Endothelial cell of umbilical vein (primary cell): ENCODE data around the gene DEFB112. TPM values are rescaled to one million over a fixed set of nuclear protein-coding genes. Genes with fewer than 3 reads are reported as not detected.

Source experiments
- BruUV-seq: library from RNA; stranded (reverse); fragments of 400-500 nt; replicated peaks from 2 replicates; lab custom pipeline; 2021; lab: Mats Ljungman, UMichigan
- CTCF ChIA-PET: fragments of 300-600, 350-600 bp; sonication (Branson Sonifier 250); formaldehyde crosslinking; loops from one replicate; lab custom pipeline; 2021; ENCODE audit warnings: antibody characterized with exemption, inconsistent platforms; lab: Charles Lee
- POLR2A ChIA-PET: fragments of 300-600, 350-600 bp; sonication (Branson Sonifier 250); formaldehyde crosslinking; loops from one replicate; lab custom pipeline; 2021; ENCODE audit warnings: antibody characterized with exemption, inconsistent platforms; lab: Charles Lee
- DNase-seq: peaks from one replicate; pipeline ENCODE4 v3.0.0-alpha.2; 2011; ENCODE audit warnings: low read depth, low spot score
- FAIRE-seq: peaks from 2 replicates; lab custom pipeline; 2011; peaks lifted over from hg19 to GRCh38; lab: Jason Lieb, UNC
- H2AFZ ChIP-seq: 2 replicates; pipeline ENCODE4 v1.6.0; 2012; ENCODE audit warnings: low read depth, low read length, control low read depth, inconsistent platforms
- H3K27ac ChIP-seq: 2 replicates; pipeline ENCODE4 v1.5.1; 2011; ENCODE audit warnings: low read depth, mild to moderate bottlenecking, control low read depth, low read length, moderate library complexity; ENCODE audit not compliant: insufficient read depth
- H3K27me3 ChIP-seq, 2 experiments: 2 replicates each; pipeline versions ENCODE4 v1.6.0 to v1.6.1; 2011; ENCODE audit warnings: low read length in 2 of 2, mixed read lengths in 1 of 2; ENCODE audit not compliant: control insufficient read depth in 2 of 2, insufficient read depth in 2 of 2
- H3K36me3 ChIP-seq, 2 experiments: 2 replicates in 1 of 2; 3 replicates in 1 of 2; pipeline ENCODE4 v1.5.1; 2011; ENCODE audit warnings: low read length in 2 of 2, mild to moderate bottlenecking in 1 of 2, moderate library complexity in 1 of 2; ENCODE audit not compliant: control insufficient read depth in 2 of 2, insufficient read depth in 2 of 2; ENCODE audit errors: extremely low read depth in 1 of 2
- H3K4me1 ChIP-seq: 3 replicates; pipeline ENCODE4 v1.5.1; 2011; ENCODE audit warnings: mild to moderate bottlenecking, low read length; ENCODE audit not compliant: control insufficient read depth, insufficient read depth; ENCODE audit errors: extremely low read depth
- H3K4me2 ChIP-seq: 2 replicates; pipeline ENCODE4 v1.6.1; 2011; ENCODE audit warnings: low read length, control low read depth, mixed read lengths; ENCODE audit not compliant: insufficient read depth
- H3K4me3 ChIP-seq, 3 experiments: fragments of 200-600 bp in 1 of 3; sonication (generic), shearing (Covaris generic) in 1 of 3; replicated peaks in 1 of 3; 2 replicates each; pipeline ENCODE4 v1.5.1; 2011 to 2016; ENCODE audit warnings: control low read depth in 3 of 3, low read length in 3 of 3, mild to moderate bottlenecking in 2 of 3, inconsistent platforms in 1 of 3, low read depth in 1 of 3, moderate library complexity in 1 of 3; ENCODE audit not compliant: insufficient read depth in 1 of 3
- H3K79me2 ChIP-seq: 2 replicates; pipeline ENCODE4 v1.6.0; 2012; ENCODE audit warnings: low read length, inconsistent platforms; ENCODE audit not compliant: control insufficient read depth, insufficient read depth
- H3K9ac ChIP-seq: replicated peaks from 2 replicates; pipeline ENCODE3; 2011; ENCODE audit warnings: low read length, control low read depth; ENCODE audit not compliant: insufficient read depth; ENCODE audit errors: extremely low read depth
- H3K9me1 ChIP-seq: replicated peaks from 3 replicates; pipeline ENCODE4 v1.6.0; 2011; ENCODE audit warnings: mild to moderate bottlenecking, low read length; ENCODE audit not compliant: control insufficient read depth, insufficient read depth; ENCODE audit errors: extremely low read depth
- H3K9me3 ChIP-seq: replicated peaks from 2 replicates; pipeline ENCODE4 v1.5.1; 2012; ENCODE audit warnings: low read length, inconsistent platforms; ENCODE audit not compliant: control insufficient read depth, insufficient read depth
- H4K20me1 ChIP-seq: replicated peaks from 2 replicates; pipeline ENCODE3; 2011; ENCODE audit warnings: mild to moderate bottlenecking, low read length; ENCODE audit not compliant: control insufficient read depth, insufficient read depth; ENCODE audit errors: extremely low read depth
- EZH2 ChIP-seq: IDR thresholded peaks from 2 replicates; pipeline ENCODE4 v1.6.1; 2012; ENCODE audit warnings: borderline replicate concordance, low read depth, mild to moderate bottlenecking, moderate library complexity, low read length, inconsistent platforms; ENCODE audit not compliant: severe bottlenecking
- FOS ChIP-seq: IDR thresholded peaks from 2 replicates; pipeline ENCODE4 v1.6.1; 2011; ENCODE audit warnings: mild to moderate bottlenecking, low read length, moderate library complexity, borderline replicate concordance; ENCODE audit not compliant: insufficient read depth
- GATA2 ChIP-seq: IDR thresholded peaks from 2 replicates; pipeline ENCODE4 v1.7.0; 2011; ENCODE audit warnings: low read depth, mild to moderate bottlenecking, moderate library complexity, mixed read lengths, low read length; ENCODE audit not compliant: insufficient read length, insufficient read depth
- JUN ChIP-seq: IDR thresholded peaks from 2 replicates; pipeline ENCODE4 v1.6.1; 2011; ENCODE audit warnings: borderline replicate concordance, low read depth; ENCODE audit not compliant: insufficient read length, insufficient read depth
- MYC ChIP-seq: IDR thresholded peaks from one replicate; pipeline ENCODE4 v1.6.1; 2011; ENCODE audit warnings: mild to moderate bottlenecking, low read depth, low read length
- POLR2A ChIP-seq: IDR thresholded peaks from 2 replicates; pipeline ENCODE4 v1.6.1; 2012; ENCODE audit warnings: low read depth, mild to moderate bottlenecking, control low read depth, low read length
- POLR2AphosphoS5 ChIP-seq: IDR thresholded peaks from 2 replicates; pipeline ENCODE4 v1.6.1; 2012; ENCODE audit warnings: low read depth, mild to moderate bottlenecking, control low read depth, low read length, moderate library complexity; ENCODE audit not compliant: insufficient read depth
- dilution Hi-C: fragments of 300-500 bp; cut with MboI; formaldehyde crosslinking; loops from one replicate; pipeline ENCODE4 v1.15.0; 2019; ENCODE audit warnings: low sequenced_read_pairs; ENCODE audit not compliant: extremely low pct_ligation_motif_present
- intact Hi-C: fragments of 100-400 bp; cut with micrococcal nuclease; formaldehyde crosslinking; loops from one replicate; pipeline ENCODE4 v1.10.0; 2022
- polyA plus RNA-seq, 4 experiments: library from polyadenylated mRNA; depleted of rRNA in 3 of 4; stranded (reverse) in 3 of 4; unstranded in 1 of 4; fragments of >200 nt; gene quantifications; 2 replicates each; pipeline versions ENCODE4 v1.2.1 to v1.2.3, GENCODE V29; 2011 to 2012; ENCODE audit warnings: missing spikeins in 1 of 4
- total RNA-seq: library from RNA; stranded (reverse); gene quantifications from 2 replicates; pipeline ENCODE4 v1.2.3, GENCODE V29; 2021
- TF ChIP-seq, protein P1 (sequence below): IDR thresholded peaks from 2 replicates; pipeline ENCODE4 v1.6.1; 2011; ENCODE audit not compliant: insufficient read depth, insufficient read length
- TF ChIP-seq, protein P2 (sequence below), 2 donors: IDR thresholded peaks; 1 replicate in 1 of 2; 2 replicates in 1 of 2; pipeline ENCODE4 v1.5.1; 2011; ENCODE audit warnings: low read length in 2 of 2, mild to moderate bottlenecking in 2 of 2, moderate library complexity in 2 of 2, control low read depth in 1 of 2, inconsistent platforms in 1 of 2, low read depth in 1 of 2; ENCODE audit not compliant: insufficient read depth in 1 of 2; ENCODE audit errors: extremely low read depth in 1 of 2

DEFB112 gene
- total and polyA plus RNA-seq, 2 donors (not counting 3 experiments of a cell fraction or from before 2014, with no cell fraction given): not detected

DNA sequence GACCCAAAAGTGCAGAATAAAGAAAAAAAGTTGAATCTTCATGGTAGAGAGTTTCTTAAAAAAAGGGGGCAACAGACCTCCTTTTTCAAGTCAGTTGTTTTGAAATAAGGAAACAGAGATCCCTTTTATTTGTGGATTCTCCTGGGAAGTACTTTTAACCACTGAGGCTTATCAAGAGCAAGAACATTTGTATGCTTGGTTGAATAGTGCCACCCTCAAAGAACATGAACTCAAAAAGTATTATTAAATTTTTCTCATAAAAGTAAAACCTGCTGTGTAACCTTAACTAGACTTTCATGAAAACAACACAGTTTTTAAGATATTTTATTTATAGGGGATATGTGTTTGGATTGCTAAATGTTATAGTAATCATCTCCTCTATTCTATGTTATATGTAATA, 27.8 kb downstream of the DEFB112 start, which contains the start of gene DEFB110:
Gene DEFB110, minus strand, starts transcription at position 101 of the 400 bp plus-strand sequence. Its CDS starts 59 bp downstream, at position 42.
- Histone ChIP-seq H3K36me3 (no peaks in the 10 kb centered on the region), H2AFZ (no peak within 1 kb of the TSS), H3K9ac (no peak within 1 kb of the TSS), H3K9me1 (no peaks in the 10 kb centered on the region), H3K9me3 (no peaks in the 10 kb centered on the region), H3K27me3 (no peaks in the 10 kb centered on the region), H3K4me1 (no peaks in the 10 kb centered on the region), H3K27ac (no peak within 1 kb of the TSS), H3K4me2 (no peak within 1 kb of the TSS), H4K20me1 (no peaks in the 10 kb centered on the region), H3K79me2 (no peaks in the 10 kb centered on the region), H3K4me3 (no peak within 1 kb of the TSS)
- CTCF ChIA-PET: no interaction called here
- POLR2A ChIA-PET: no interaction called here
- intact Hi-C loops (no loop called here), dilution Hi-C loops (no loop called here)
- TF ChIP-seq FOS (no peak), JUN (no peak), MYC (no peak), GATA2 (no peak), POLR2AphosphoS5 (no peak), EZH2 (no peak), POLR2A (no peak)
- TF ChIP-seq, protein P1, sequence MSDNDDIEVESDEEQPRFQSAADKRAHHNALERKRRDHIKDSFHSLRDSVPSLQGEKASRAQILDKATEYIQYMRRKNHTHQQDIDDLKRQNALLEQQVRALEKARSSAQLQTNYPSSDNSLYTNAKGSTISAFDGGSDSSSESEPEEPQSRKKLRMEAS: no peak
- TF ChIP-seq, protein P2, sequence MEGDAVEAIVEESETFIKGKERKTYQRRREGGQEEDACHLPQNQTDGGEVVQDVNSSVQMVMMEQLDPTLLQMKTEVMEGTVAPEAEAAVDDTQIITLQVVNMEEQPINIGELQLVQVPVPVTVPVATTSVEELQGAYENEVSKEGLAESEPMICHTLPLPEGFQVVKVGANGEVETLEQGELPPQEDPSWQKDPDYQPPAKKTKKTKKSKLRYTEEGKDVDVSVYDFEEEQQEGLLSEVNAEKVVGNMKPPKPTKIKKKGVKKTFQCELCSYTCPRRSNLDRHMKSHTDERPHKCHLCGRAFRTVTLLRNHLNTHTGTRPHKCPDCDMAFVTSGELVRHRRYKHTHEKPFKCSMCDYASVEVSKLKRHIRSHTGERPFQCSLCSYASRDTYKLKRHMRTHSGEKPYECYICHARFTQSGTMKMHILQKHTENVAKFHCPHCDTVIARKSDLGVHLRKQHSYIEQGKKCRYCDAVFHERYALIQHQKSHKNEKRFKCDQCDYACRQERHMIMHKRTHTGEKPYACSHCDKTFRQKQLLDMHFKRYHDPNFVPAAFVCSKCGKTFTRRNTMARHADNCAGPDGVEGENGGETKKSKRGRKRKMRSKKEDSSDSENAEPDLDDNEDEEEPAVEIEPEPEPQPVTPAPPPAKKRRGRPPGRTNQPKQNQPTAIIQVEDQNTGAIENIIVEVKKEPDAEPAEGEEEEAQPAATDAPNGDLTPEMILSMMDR (IDR thresholded peaks at IDR 0.05; ENCODE audit: extremely low read depth in 1 of 2, insufficient read depth in 1 of 2, low read depth in 1 of 2, low read length in 2 of 2): no peak
- FAIRE-seq (no peak), DNase-seq (no peak)
- no TSS peak for BruUV-seq
